Activated CD4-positive, alpha-beta memory T cell treated with anti-CD3 and anti-CD28 coated beads, Interleukin-2, amount 10 ng/mL, durations not matched to agents 7 days and 5 days (primary cell): ENCODE results near the gene PPIF. TPM values are rescaled to one million over a fixed set of nuclear protein-coding genes. Genes with fewer than 3 reads are reported as not detected.

Experiments
- CTCF ChIA-PET: fragments of 350-600 bp; sonication (Branson Sonifier 250); formaldehyde crosslinking; loops from one replicate; lab custom pipeline; 2021; ENCODE audit warnings: antibody characterized with exemption, inconsistent platforms; lab: Charles Lee
- POLR2A ChIA-PET: fragments of 350-600 bp; sonication (Branson Sonifier 250); formaldehyde crosslinking; loops from one replicate; lab custom pipeline; 2021; ENCODE audit warnings: antibody characterized with exemption; lab: Charles Lee
- DNase-seq: peaks from one replicate; pipeline ENCODE4 v3.0.0-alpha.2; 2020
- H3K27ac Mint-ChIP-seq: one replicate; pipeline ENCODE4 v1.8.0; 2021; ENCODE audit warnings: mild to moderate bottlenecking, mixed read lengths
- H3K27me3 Mint-ChIP-seq: one replicate; pipeline ENCODE4 v1.8.0; 2021; ENCODE audit warnings: mixed read lengths
- H3K36me3 Mint-ChIP-seq: one replicate; pipeline ENCODE4 v1.8.0; 2021; ENCODE audit warnings: low read depth, mixed read lengths
- H3K4me1 Mint-ChIP-seq: one replicate; pipeline ENCODE4 v1.8.0; 2021; ENCODE audit warnings: mixed read lengths
- H3K4me3 Mint-ChIP-seq: one replicate; pipeline ENCODE4 v1.8.0; 2021; ENCODE audit warnings: mild to moderate bottlenecking, mixed read lengths
- H3K9me3 Mint-ChIP-seq: one replicate; pipeline ENCODE4 v1.8.0; 2021; ENCODE audit warnings: mixed read lengths
- total RNA-seq, 2 experiments: library from RNA; stranded (reverse); gene quantifications; one replicate each; pipeline ENCODE4 v1.2.3, GENCODE V29; 2021

The PPIF gene
- total RNA-seq, 2 experiments from 2014 or later = 80.7 to 88.4 TPM

DNA sequence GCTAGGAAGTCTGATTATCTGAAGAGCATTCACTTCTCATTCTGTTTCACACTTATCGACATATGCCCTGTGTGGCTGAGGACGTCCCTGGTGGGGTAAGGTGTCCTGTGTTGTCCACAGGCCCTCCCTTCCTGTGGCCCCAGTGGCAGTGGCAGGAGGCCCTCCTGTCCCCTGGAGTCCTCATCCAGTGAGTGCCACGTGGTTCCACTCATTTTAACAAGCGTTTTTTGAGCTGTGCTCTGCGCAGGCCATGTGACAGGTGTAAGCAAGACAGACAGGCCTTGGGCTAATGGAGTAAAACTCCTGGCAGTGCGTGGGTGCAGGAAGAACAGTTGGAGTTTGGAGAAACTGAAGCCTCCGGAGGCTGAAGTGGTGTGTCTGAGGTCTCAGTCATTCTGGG, 39.3 kb upstream of the PPIF start:
- ChIA-PET POLR2A (interaction anchor here (2.5 kb wide), 1 partner anchor 9 kb away, joined by 8 read pairs; no protein-coding TSS in a partner anchor), CTCF (no interaction called here)
- no peak overlapping the region for H3K27ac Mint-ChIP-seq
- no peak overlapping the region for H3K4me3 Mint-ChIP-seq
- H3K36me3 Mint-ChIP-seq = peaks cover 51% of the 10 kb centered on the region
- peaks cover 6% of the 10 kb centered on the region for H3K4me1 Mint-ChIP-seq
- no peaks in the 10 kb centered on the region for H3K27me3 Mint-ChIP-seq
- DNase-seq = no peak
- H3K9me3 Mint-ChIP-seq = no peaks in the 10 kb centered on the region

DNA sequence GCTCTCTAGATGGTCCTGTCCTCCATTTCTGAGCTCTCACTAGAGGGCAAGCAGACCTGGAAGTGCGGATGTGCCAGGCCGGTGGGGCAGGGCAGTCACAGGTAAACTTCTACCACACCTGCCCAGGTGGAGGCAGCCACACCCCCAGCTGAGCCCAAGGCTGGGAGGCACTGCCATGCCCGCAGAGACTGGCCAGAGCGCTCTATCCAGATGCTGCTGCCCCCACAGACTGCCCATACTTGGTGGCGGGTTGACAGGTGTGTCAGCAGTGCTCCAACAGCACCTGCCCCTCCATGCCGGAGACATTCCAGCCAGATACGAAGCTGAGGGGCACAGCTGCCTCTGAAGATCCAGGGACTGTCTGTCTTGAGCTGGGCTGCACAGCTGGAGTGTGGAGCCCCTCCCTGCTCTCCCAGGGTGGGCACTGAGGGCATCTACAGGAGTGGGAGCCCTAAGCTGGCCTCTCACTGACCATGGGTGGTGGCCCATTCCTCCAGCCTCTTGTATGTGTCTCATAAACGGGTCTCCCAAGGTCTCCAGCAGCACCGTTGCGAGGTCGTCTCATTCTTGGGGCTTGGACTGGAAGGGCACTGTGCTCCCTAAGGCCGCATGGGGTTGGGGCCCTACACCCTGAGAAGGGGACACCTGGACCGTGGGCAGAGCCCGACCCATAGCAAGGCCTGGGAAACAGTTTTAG, 38.2 kb upstream of the PPIF start:
- Mint-ChIP-seq H3K4me1 (peaks cover 6% of the 10 kb centered on the region), H3K27ac (no peak overlapping the region), H3K27me3 (no peaks in the 10 kb centered on the region), H3K4me3 (no peak overlapping the region), H3K36me3 (peaks cover 59% of the 10 kb centered on the region), H3K9me3 (no peaks in the 10 kb centered on the region)
- ChIA-PET POLR2A (no interaction called here), CTCF (no interaction called here)
- no peak for DNase-seq

DNA sequence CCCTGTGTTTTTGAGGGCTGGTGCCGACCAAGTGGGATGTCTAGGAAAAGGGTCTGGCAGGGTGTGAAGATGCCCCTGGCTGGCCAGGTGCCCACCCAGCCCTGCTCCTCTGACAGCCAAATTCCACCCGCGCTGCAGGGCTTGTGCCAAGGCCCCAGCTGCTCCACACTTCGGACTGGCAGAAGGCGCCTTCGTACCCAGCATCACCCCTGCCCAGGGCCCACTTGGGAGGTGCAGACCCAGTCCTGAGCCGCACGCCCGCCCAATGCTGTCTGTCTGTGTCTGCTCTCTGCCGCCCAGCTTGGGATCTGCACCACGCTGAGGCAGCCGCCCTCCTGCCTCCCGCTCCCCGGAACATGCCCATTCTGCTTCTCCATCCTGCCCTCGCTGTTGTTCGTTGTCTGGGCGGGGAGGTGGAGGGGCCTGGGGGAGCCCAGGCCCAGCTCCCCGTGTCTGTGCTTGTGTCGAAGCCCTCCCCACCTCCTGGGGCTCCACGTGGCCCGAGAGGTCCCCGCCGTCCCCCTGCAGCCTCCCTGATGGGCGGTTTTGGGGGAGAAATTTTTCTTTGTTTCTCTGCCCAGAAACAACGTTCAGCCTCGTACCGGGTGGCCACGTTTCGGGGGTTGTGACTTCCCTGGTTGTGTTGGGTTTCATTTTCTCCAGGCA, 36.9 kb upstream of the PPIF start:
- CTCF ChIA-PET = no interaction called here
- POLR2A ChIA-PET = no interaction called here
- DNase-seq = no peak
- Mint-ChIP-seq H3K4me1 (peaks cover 8% of the 10 kb centered on the region), H3K36me3 (peaks cover 58% of the 10 kb centered on the region), H3K27ac (no peak overlapping the region), H3K27me3 (no peaks in the 10 kb centered on the region), H3K4me3 (no peak overlapping the region), H3K9me3 (no peaks in the 10 kb centered on the region)

DNA sequence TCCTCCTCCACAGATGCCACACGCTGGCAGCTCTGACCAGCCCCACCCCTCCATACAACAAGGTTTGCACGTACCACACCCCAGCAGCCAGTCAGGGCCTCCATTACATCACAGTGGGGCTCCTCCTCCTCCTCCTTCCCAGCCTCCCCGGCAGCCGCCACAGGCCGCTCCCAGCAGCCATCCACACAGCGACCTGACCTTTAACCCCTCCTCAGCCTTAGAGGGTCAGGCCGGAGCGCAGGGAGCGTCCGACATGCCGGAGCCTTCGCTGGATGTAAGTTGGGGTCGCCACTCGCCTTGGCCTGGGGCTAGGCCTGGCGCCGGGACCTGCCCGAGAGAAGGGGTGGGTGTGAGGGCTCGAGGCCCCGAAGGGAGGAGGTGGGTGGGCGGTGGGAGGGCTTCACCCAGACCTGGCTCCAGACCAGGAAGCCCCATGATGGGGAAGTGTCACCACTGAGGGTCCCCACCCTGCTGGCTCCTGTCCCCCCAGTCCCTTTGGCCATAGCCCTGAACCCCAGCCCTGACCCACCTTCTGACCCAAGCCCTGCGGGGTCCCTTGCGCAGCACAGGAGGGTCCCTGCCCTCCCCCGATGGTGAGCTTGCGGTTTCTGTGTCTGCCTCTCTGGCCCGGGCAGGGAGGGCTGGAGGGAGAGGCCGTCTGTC, 36.2 kb upstream of the PPIF start:
- H3K4me1 Mint-ChIP-seq = peaks cover 15% of the 10 kb centered on the region
- no peaks in the 10 kb centered on the region for H3K9me3 Mint-ChIP-seq
- no peak for DNase-seq
- no peak overlapping the region for H3K4me3 Mint-ChIP-seq
- H3K27me3 Mint-ChIP-seq = no peaks in the 10 kb centered on the region
- POLR2A ChIA-PET = no interaction called here
- no peak overlapping the region for H3K27ac Mint-ChIP-seq
- peaks cover 61% of the 10 kb centered on the region for H3K36me3 Mint-ChIP-seq
- CTCF ChIA-PET = no interaction called here

DNA sequence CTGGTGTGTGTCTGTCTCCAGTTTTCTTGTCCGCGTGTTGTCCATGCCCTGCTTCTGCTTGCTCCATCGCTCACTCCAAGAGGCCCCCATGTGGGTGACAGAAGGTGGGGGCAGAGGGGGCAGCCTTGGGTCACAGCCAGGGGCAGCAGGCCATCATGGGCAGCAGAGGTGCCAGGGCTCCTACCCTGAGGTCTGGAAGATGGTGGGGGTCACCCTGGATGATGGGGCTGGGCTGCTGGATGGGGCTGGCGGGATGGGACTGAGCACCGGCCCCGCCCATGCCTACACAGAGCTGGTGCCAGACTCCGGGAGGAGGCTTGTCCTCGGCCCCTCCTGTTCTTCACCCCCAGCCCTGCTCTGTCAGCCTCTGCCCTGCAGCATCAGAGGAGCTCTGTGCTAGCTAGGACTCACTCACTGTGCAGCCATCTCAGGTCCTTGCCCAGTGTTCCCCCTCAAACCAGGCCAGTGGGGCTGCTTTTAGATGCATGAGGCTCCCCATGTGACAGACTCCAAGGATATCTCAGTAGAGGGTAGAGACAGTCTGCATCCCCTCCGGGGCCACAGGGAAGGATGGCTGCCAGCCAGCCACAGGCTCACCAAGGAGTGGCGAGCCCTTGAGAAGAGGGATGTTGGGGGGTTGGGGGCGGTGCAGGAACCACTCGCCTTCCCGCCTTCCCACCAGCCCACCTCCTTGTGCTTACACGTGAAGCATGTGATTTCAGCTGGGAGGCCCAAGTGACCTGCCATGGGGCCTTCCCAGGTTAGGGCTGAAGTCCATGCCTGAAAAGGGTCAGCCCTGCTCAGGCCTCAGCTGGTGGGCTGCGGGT, 35.5 kb upstream of the PPIF start:
- POLR2A ChIA-PET = interaction anchor here (1.4 kb wide), 1 partner anchor 25 kb away, joined by 3 read pairs; no protein-coding TSS in a partner anchor
- no peaks in the 10 kb centered on the region for H3K27me3 Mint-ChIP-seq
- CTCF ChIA-PET = no interaction called here

DNA sequence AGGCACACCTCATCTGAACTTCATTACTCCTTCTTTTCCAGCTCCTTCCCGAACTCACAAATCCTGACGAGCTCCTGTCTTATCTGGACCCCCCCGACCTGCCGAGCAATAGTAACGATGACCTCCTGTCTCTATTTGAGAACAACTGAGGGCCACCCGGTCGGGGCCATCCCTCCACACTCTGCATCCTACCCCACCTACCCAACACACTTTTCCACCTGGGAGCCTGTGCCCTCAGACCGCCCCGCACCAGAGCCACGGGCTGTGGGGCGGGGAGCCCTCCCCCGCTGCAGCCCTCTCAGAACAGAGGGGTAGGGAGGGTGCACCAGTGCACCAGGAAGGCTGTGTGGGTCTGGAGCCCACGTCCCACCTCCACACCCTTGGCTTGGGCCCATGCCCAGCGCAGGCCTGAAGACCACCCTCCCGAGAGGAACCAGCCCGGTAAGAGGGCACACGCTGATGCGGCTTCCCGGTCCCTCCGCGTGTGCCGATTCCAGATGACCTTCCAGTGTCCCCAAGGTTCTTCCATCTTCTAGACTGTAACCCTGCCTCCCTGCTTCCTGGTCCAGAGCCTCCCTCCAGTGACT, 34.6 kb upstream of the PPIF start:
- Mint-ChIP-seq H3K27ac (no peak overlapping the region), H3K27me3 (no peaks in the 10 kb centered on the region), H3K4me1 (peaks cover 30% of the 10 kb centered on the region), H3K9me3 (no peaks in the 10 kb centered on the region), H3K4me3 (no peak overlapping the region), H3K36me3 (peaks cover 53% of the 10 kb centered on the region)
- POLR2A ChIA-PET = interaction anchor here (1.4 kb wide), 1 partner anchor 26 kb away, joined by 3 read pairs; no protein-coding TSS in a partner anchor
- no peak for DNase-seq
- CTCF ChIA-PET = no interaction called here

More for the DNA sequence above, 35.5 kb upstream of the PPIF start:
- Mint-ChIP-seq H3K36me3 (peaks cover 57% of the 10 kb centered on the region), H3K27ac (no peak overlapping the region), H3K4me3 (no peak overlapping the region), H3K9me3 (no peaks in the 10 kb centered on the region), H3K4me1 (peaks cover 21% of the 10 kb centered on the region)
- DNase-seq = no peak

DNA sequence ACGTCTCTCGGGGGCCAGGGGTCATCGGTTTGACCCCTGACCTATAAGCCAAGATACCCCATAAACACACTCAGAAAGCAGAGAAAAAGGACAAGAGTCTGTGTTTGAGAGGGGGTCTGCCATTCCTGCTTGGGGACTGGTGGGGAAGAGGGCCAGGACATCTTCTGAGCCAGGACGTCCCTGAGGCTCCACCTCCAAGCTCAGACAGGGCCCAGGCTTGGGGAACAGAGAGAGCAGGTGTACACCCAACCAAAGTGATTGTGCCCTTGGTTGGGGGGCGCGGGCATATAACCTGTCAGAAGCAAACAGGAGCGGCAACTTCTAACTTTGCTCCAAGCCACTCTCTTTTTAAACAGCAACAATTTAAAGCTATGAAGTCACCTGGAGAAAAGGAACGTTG, 33.9 kb upstream of the PPIF start:
- ChIA-PET CTCF (no interaction called here), POLR2A (interaction anchor here (1.4 kb wide), 1 partner anchor 27 kb away, joined by 3 read pairs; no protein-coding TSS in a partner anchor)
- DNase-seq = no peak
- H3K4me1 Mint-ChIP-seq = peaks cover 36% of the 10 kb centered on the region
- H3K36me3 Mint-ChIP-seq = peaks cover 52% of the 10 kb centered on the region
- no peak overlapping the region for H3K27ac Mint-ChIP-seq
- no peak overlapping the region for H3K4me3 Mint-ChIP-seq
- no peaks in the 10 kb centered on the region for H3K9me3 Mint-ChIP-seq
- H3K27me3 Mint-ChIP-seq = no peaks in the 10 kb centered on the region

DNA sequence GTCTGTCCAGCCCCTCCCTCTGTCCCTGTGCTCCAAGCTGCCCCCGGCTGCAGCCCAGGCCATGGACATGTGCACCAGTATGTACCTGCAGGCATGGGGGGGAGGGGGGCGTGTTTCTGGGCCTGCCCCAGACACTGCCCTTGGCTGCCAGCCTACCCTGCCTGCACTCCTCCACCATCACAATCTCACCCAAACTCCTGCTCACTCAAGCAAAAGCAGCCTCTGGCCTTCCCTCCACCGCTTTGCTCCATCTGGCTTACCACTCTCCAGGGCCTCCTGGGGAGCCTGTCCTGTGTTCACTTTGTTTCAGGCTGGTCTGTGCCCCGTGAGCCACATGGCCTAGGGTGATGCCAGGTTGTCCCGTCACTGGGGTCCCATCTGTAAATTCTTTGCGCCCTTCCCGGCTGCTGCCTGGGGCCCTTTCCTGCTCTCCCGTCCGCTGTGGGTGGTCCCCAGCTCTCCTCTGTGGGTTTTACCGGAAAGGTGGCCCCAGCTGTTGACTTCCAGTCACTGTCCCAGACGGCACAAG, 33.3 kb upstream of the PPIF start:
- no peaks in the 10 kb centered on the region for H3K27me3 Mint-ChIP-seq
- peaks cover 53% of the 10 kb centered on the region for H3K36me3 Mint-ChIP-seq
- peaks cover 43% of the 10 kb centered on the region for H3K4me1 Mint-ChIP-seq
- H3K9me3 Mint-ChIP-seq = peaks cover 3% of the 10 kb centered on the region
- no peak for DNase-seq
- ChIA-PET POLR2A (interaction anchor here (11.7 kb wide), 1 partner anchor 33 kb away, joined by 192 read pairs; the partner anchor contains the start of gene PPIF), CTCF (no interaction called here)
- H3K27ac Mint-ChIP-seq = no peak overlapping the region
- no peak overlapping the region for H3K4me3 Mint-ChIP-seq

DNA sequence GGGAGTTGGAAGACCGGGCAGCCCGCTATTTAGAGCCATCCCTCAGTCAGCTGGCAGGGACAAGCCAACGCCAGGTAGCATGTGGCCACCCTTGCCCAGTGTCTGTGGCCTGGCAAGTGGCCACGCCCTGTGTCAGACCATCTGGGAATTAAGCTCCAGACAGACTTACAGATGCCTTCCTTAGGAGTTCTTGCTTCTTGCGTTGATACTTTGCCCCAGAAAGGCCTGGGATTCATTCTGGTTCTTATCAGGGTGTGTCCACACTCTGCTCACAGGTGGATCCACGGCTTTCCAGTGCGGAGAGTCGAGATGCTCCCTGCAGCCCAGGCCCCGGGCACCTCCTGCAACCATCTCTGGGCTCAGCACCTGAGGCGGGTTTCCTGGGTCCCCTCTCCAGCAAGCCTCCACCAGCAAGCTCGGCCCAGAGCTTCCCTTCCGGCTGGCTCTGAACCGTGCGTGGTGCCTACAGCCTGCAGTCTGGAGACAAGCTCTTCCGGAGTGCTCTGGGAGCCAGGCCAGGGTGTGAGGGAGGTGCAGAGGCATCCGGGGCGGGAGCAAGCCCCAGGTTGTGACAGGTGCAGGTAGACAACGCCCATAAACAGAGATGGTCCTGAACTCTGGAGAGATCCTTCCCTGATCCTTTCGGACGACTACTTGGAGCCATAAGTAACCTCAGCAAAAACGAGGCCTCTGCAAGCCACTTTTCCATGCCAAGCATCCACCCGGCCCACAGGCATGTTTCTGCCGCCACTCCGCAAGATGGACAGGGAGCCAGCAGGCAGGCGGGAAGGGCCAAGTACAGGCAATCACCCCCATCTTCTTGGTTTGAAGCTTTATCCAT, 32.3 kb upstream of the PPIF start:
- no peak overlapping the region for H3K27ac Mint-ChIP-seq
- ChIA-PET CTCF (interaction anchor here (1.0 to 2.5 kb wide), 4 partner anchors 18 to 33 kb away, joined by 3 to 13 read pairs (median 10); no protein-coding TSS in a partner anchor), POLR2A (interaction anchor here (2.1 to 11.7 kb wide), 3 partner anchors 11 to 32 kb away, joined by 6 to 192 read pairs (median 53); partner anchors contain the start of gene PPIF)
- H3K36me3 Mint-ChIP-seq = peaks cover 57% of the 10 kb centered on the region
- no peak overlapping the region for H3K4me3 Mint-ChIP-seq
- H3K9me3 Mint-ChIP-seq = peaks cover 13% of the 10 kb centered on the region
- peaks cover 49% of the 10 kb centered on the region for H3K4me1 Mint-ChIP-seq
- no peak for DNase-seq
- H3K27me3 Mint-ChIP-seq = no peaks in the 10 kb centered on the region

DNA sequence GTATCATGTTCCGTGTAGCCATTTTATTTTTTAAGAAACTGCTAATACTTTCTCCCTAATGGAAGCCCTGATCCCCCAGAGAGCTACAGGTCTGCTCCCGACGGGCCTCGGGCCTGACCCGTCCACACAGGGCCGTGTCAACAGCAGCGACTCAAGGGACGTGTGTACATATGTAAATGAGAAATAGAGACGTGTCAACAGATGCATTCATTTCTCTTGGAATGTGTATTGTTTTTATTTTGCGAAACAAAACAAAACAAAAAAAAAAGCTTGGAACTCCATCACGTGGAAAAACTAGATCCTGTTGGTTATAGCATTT, 31.7 kb upstream of the PPIF start:
- ChIA-PET CTCF (interaction anchor here (1.0 to 2.5 kb wide), 9 partner anchors 16 to 59 kb away, joined by 3 to 13 read pairs (median 7); partner anchors contain the start of gene PPIF), POLR2A (interaction anchor here (1.2 to 11.7 kb wide), 4 partner anchors 11 to 31 kb away, joined by 6 to 192 read pairs (median 30); partner anchors contain the start of gene PPIF)
- no peak overlapping the region for H3K27ac Mint-ChIP-seq

More for the DNA sequence above, 31.7 kb upstream of the PPIF start:
- no peak for DNase-seq
- H3K9me3 Mint-ChIP-seq = peaks cover 13% of the 10 kb centered on the region
- H3K36me3 Mint-ChIP-seq = peaks cover 61% of the 10 kb centered on the region
- peaks cover 55% of the 10 kb centered on the region for H3K4me1 Mint-ChIP-seq
- no peaks in the 10 kb centered on the region for H3K27me3 Mint-ChIP-seq
- H3K4me3 Mint-ChIP-seq = no peak overlapping the region
